ENCODE results near the gene DOK6.
"Not testable (repeated sequence)": the region's sequence is repeated elsewhere in the genome, so short reads cannot be mapped to it uniquely, and the experiment has no call there.

The DOK6 gene

DNA sequence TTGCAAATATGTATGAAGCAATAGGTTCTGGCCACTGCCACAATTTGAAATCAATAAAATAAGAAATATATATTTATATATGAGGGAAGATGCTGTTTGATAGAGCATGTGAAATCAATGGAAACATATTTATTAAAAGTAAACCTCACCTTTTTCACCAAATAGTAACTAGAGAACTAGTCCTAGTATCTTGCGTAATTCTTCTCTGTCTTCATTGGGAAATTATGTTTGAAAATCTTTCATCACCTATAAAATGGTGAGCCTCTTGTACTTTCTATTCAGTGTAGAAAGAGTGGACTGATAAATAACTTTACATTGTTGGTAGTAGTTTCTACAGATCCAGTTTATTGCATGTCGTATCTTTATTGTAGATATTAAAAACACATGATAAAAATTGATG, 444.0 kb downstream of the DOK6 start:
- Histone ChIP-seq H3K9me3 (ENCODE audit: control insufficient read depth, low read length) (no peaks in the 10 kb centered on the region), H3K27me3 (replicated peaks; ENCODE audit: control insufficient read depth, insufficient read depth, low read length, poor library complexity, severe bottlenecking) (no peaks in the 10 kb centered on the region), H3K36me3 (ENCODE audit: control insufficient read depth, insufficient read depth, low read length) (no peaks in the 10 kb centered on the region), H3K4me1 (ENCODE audit: control insufficient read depth, insufficient read depth, low read length, poor library complexity, severe bottlenecking) (no peaks in the 10 kb centered on the region), H3K27ac (ENCODE audit: insufficient read depth, low read length, poor library complexity, severe bottlenecking) (no peak overlapping the region), H3K4me3 (ENCODE audit: insufficient read depth, low read depth, low read length, poor library complexity, severe bottlenecking) (no peak overlapping the region)
- DNase-seq = no peak

DNA sequence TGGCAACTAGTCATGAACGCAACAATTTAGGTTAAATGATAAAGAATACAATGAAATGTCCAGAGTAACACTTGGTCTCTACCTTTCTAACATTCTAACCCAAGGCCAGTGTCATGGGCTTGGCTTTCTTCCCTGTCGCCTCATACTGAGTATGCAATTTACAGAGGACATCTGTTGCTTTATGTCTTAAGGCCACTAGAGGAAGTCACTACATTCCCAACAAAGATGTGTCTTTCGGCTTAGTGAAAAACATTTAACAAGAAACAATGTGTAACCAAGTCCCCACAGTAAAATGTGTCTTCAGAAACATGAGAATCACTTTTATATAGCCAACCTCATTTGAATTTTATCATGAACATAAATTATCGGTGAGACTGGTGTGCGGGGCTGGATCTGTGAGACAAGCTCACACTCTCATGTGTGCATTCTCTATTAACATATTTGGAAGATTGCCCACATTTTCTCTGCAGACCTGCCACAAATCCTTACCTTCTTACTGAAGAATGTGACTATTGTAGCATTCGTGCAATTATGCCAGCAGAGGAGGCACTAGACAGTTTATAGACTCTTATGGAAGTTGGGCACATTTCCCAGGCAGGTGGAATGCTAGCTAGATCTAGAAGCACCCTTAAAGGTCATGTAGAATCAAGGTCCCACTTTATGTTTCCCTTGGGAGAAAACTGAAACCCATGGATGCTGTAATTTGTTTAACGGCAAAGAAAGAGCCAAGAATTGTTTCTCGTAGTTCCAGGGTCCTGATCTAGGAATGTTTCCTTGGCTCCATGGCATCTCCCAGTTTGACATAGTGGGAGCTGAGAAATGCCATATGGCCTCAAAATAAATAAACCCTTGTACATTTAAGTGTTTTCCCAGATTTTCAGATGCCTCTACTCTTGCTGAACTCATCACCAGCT, 445.2 kb downstream of the DOK6 start:
- H3K4me1 ChIP-seq (ENCODE audit: control insufficient read depth, insufficient read depth, low read length, poor library complexity, severe bottlenecking) = no peaks in the 10 kb centered on the region
- H3K27ac ChIP-seq (ENCODE audit: insufficient read depth, low read length, poor library complexity, severe bottlenecking) = no peak overlapping the region
- no peaks in the 10 kb centered on the region for H3K36me3 ChIP-seq (ENCODE audit: control insufficient read depth, insufficient read depth, low read length)
- DNase-seq = no peak
- H3K9me3 ChIP-seq (ENCODE audit: control insufficient read depth, low read length) = no peaks in the 10 kb centered on the region
- H3K4me3 ChIP-seq (ENCODE audit: insufficient read depth, low read depth, low read length, poor library complexity, severe bottlenecking) = no peak overlapping the region
- H3K27me3 ChIP-seq (replicated peaks; ENCODE audit: control insufficient read depth, insufficient read depth, low read length, poor library complexity, severe bottlenecking) = no peaks in the 10 kb centered on the region

DNA sequence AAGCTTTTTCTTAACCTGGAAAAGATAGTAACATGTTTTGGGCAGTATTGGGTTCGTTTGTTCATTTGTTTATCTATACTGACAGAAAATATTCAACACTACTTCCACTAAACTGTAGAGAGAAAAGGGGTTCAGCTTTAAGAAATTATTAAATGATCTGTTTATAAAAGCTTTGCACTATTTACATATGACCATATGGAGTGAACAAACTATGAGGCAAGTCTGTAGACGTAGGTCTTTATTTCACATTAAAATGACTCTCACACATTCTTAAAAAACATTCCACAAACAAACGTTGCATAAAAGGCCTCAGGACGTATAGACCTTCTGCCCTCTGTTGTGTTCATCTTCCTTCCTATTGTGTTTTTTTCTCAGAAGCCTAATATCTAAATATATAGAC, 452.4 kb downstream of the DOK6 start:
- Histone ChIP-seq H3K36me3 (ENCODE audit: control insufficient read depth, insufficient read depth, low read length) (peaks cover 6% of the 10 kb centered on the region), H3K27me3 (replicated peaks; ENCODE audit: control insufficient read depth, insufficient read depth, low read length, poor library complexity, severe bottlenecking) (no peaks in the 10 kb centered on the region), H3K4me1 (ENCODE audit: control insufficient read depth, insufficient read depth, low read length, poor library complexity, severe bottlenecking) (no peaks in the 10 kb centered on the region), H3K9me3 (ENCODE audit: control insufficient read depth, low read length) (no peaks in the 10 kb centered on the region), H3K27ac (ENCODE audit: insufficient read depth, low read length, poor library complexity, severe bottlenecking) (no peak overlapping the region), H3K4me3 (ENCODE audit: insufficient read depth, low read depth, low read length, poor library complexity, severe bottlenecking) (no peak overlapping the region)
- DNase-seq = no peak

DNA sequence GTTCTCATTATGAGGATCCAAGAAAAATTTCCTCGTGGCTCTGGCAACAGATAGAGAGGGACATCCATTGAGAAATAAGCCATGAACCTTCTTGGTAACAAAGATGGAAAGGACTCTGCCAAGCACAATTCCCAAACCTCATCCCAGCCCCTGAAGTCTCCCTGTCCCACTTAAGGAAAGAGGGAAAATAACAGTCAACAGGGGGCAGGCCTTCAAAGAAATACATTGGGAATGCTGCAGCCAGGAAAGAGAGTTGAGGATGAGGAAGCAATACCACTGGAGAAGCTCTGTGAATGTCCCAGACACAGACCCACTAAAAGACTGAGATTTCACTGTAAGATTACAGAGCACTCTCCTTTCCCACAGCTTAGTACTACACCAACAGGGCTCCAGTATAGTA, 453.8 kb downstream of the DOK6 start:
- no peak for DNase-seq
- no peaks in the 10 kb centered on the region for H3K4me1 ChIP-seq (ENCODE audit: control insufficient read depth, insufficient read depth, low read length, poor library complexity, severe bottlenecking)
- no peaks in the 10 kb centered on the region for H3K27me3 ChIP-seq (replicated peaks; ENCODE audit: control insufficient read depth, insufficient read depth, low read length, poor library complexity, severe bottlenecking)
- no peaks in the 10 kb centered on the region for H3K9me3 ChIP-seq (ENCODE audit: control insufficient read depth, low read length)
- no peak overlapping the region for H3K4me3 ChIP-seq (ENCODE audit: insufficient read depth, low read depth, low read length, poor library complexity, severe bottlenecking)
- no peak overlapping the region for H3K27ac ChIP-seq (ENCODE audit: insufficient read depth, low read length, poor library complexity, severe bottlenecking)
- H3K36me3 ChIP-seq (ENCODE audit: control insufficient read depth, insufficient read depth, low read length) = peaks cover 6% of the 10 kb centered on the region

DNA sequence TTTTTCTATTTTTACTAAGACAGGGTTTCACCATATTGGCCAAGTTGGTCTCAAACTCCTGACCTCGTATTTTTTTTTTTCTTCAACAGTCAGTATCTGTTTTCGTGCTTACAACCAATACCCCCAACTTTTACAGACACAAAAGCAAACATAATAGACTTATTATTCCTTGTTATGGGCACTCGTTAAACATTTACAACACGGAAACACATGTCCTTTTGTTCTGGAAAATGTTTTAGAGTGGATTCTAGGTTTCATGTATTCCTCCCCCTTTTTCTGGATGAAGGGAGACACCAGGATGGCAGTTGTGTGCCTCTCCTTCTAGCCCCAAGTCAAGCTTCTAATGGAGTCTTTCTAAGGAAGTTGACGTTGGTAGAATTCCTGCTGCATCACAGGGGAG, 458.2 kb downstream of the DOK6 start:
- Histone ChIP-seq H3K36me3 (ENCODE audit: control insufficient read depth, insufficient read depth, low read length) (peaks cover 12% of the 10 kb centered on the region), H3K9me3 (ENCODE audit: control insufficient read depth, low read length) (no peaks in the 10 kb centered on the region)

DNA sequence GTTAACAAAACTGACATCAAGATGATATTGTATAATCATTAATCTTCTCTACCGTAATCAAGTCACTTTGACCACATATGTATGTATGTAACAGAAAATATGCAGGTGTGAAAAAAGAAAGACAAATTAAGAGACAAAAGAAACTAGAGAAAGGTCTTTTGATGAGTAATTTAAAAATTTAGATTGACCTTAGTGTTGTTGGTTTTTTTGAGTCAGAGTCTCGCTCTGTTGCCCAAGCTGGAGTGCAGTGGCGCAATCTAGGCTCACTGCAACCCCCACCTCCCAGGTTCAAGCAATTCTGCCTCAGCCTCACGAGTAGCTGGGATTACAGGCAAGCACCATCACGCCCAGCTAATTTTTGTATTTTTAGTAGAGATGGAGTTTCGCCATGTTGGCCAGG, 464.1 kb downstream of the DOK6 start:
- H3K4me3 ChIP-seq (ENCODE audit: insufficient read depth, low read depth, low read length, poor library complexity, severe bottlenecking); H3K4me1 ChIP-seq (ENCODE audit: control insufficient read depth, insufficient read depth, low read length, poor library complexity, severe bottlenecking); H3K9me3 ChIP-seq (ENCODE audit: control insufficient read depth, low read length); DNase-seq; H3K27me3 ChIP-seq (replicated peaks; ENCODE audit: control insufficient read depth, insufficient read depth, low read length, poor library complexity, severe bottlenecking); H3K27ac ChIP-seq (ENCODE audit: insufficient read depth, low read length, poor library complexity, severe bottlenecking): not testable (repeated sequence)
- peaks cover 27% of the 10 kb centered on the region for H3K36me3 ChIP-seq (ENCODE audit: control insufficient read depth, insufficient read depth, low read length)

More for the DNA sequence above, 458.2 kb downstream of the DOK6 start:
- H3K4me1 ChIP-seq (ENCODE audit: control insufficient read depth, insufficient read depth, low read length, poor library complexity, severe bottlenecking) = no peaks in the 10 kb centered on the region
- H3K27ac ChIP-seq (ENCODE audit: insufficient read depth, low read length, poor library complexity, severe bottlenecking) = no peak overlapping the region
- no peak overlapping the region for H3K4me3 ChIP-seq (ENCODE audit: insufficient read depth, low read depth, low read length, poor library complexity, severe bottlenecking)
- no peak for DNase-seq
- H3K27me3 ChIP-seq (replicated peaks; ENCODE audit: control insufficient read depth, insufficient read depth, low read length, poor library complexity, severe bottlenecking) = no peaks in the 10 kb centered on the region

DNA sequence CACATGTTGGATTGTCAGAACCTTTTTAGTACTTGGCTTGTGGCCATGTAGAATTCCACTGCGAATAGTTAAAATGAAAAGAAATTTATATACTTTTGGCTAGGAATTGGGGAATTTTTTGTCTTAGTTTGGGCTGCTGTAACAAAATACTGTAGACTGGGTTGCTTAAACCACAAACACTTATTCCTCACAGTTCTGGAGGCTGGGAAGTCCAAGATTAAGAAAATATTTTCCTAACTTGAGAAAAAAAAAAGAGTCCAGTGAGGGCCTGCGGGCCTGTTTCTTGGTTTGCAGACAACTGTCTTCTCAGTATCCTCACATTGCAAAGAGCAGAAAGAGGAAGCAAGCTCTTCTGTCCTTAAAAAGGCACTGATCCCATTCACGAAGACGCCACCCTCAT, 465.1 kb downstream of the DOK6 start:
- Histone ChIP-seq H3K4me1 (ENCODE audit: control insufficient read depth, insufficient read depth, low read length, poor library complexity, severe bottlenecking) (no peaks in the 10 kb centered on the region), H3K27me3 (replicated peaks; ENCODE audit: control insufficient read depth, insufficient read depth, low read length, poor library complexity, severe bottlenecking) (no peaks in the 10 kb centered on the region), H3K36me3 (ENCODE audit: control insufficient read depth, insufficient read depth, low read length) (peaks cover 25% of the 10 kb centered on the region), H3K9me3 (ENCODE audit: control insufficient read depth, low read length) (no peaks in the 10 kb centered on the region), H3K27ac (ENCODE audit: insufficient read depth, low read length, poor library complexity, severe bottlenecking) (no peak overlapping the region), H3K4me3 (ENCODE audit: insufficient read depth, low read depth, low read length, poor library complexity, severe bottlenecking) (no peak overlapping the region)
- no peak for DNase-seq

DNA sequence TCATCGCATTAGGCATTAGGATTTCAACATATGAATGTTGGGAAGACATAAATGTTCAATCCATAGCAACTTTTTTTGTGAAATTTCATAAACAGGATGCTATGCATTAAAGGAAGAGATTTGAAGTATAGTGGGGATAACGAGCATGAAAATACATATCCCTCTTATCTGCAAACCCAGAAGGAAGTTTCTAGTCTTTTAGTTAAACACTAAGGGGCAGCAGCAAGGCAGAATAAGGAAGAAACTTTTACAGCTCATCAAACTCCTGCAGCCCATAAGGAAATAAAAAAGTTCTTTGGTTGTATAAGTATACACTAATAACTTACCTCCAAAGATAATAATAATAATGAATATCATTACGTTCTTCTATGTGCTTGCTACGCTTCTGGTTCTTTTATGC, 465.5 kb downstream of the DOK6 start:
- Histone ChIP-seq H3K36me3 (ENCODE audit: control insufficient read depth, insufficient read depth, low read length) (peaks cover 29% of the 10 kb centered on the region), H3K27ac (ENCODE audit: insufficient read depth, low read length, poor library complexity, severe bottlenecking) (no peak overlapping the region), H3K27me3 (replicated peaks; ENCODE audit: control insufficient read depth, insufficient read depth, low read length, poor library complexity, severe bottlenecking) (no peaks in the 10 kb centered on the region), H3K4me3 (ENCODE audit: insufficient read depth, low read depth, low read length, poor library complexity, severe bottlenecking) (no peak overlapping the region), H3K9me3 (ENCODE audit: control insufficient read depth, low read length) (no peaks in the 10 kb centered on the region), H3K4me1 (ENCODE audit: control insufficient read depth, insufficient read depth, low read length, poor library complexity, severe bottlenecking) (no peaks in the 10 kb centered on the region)
- DNase-seq = no peak

DNA sequence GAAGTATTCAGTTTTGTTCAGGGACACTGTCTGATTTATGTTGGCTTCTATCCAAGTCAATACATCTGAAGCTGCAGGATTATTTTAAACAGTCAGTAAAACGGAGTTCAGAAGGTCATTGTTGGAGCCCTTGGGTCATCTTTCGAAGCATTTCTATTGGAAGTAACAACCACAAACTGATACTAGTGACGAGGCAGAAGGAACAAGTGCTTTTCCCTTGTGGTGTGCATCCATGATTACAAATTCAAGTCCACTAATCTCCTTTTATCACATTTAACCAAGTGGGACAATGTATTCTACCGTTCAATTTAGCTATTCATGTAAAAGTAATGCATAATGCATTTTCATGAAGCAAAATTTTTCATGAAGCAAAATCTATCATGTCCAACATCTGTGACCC, 470.0 kb downstream of the DOK6 start:
- Histone ChIP-seq H3K27me3 (replicated peaks; ENCODE audit: control insufficient read depth, insufficient read depth, low read length, poor library complexity, severe bottlenecking) (no peaks in the 10 kb centered on the region), H3K4me3 (ENCODE audit: insufficient read depth, low read depth, low read length, poor library complexity, severe bottlenecking) (no peak overlapping the region), H3K9me3 (ENCODE audit: control insufficient read depth, low read length) (no peaks in the 10 kb centered on the region), H3K4me1 (ENCODE audit: control insufficient read depth, insufficient read depth, low read length, poor library complexity, severe bottlenecking) (no peaks in the 10 kb centered on the region), H3K36me3 (ENCODE audit: control insufficient read depth, insufficient read depth, low read length) (peaks cover 39% of the 10 kb centered on the region), H3K27ac (ENCODE audit: insufficient read depth, low read length, poor library complexity, severe bottlenecking) (no peak overlapping the region)
- DNase-seq = no peak

DNA sequence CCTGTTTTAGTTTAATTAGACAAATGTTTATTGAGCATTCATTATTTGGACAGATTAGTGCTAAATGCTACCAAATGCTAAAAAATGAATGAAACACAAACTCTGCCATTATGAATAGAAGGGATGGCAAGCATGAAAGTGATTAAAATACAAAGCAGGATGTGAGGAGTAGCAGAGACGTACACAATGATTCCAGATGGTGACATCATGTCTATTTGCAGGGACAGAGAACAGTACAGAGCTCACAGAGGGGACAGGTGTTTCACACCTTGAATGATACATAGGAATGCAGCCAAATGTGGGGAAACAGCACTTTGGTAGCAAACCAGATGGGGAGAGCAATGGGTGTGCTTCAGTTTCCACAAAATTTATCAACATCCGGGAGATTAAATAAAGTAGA, 470.7 kb downstream of the DOK6 start:
- Histone ChIP-seq H3K27ac (ENCODE audit: insufficient read depth, low read length, poor library complexity, severe bottlenecking) (no peak overlapping the region), H3K36me3 (ENCODE audit: control insufficient read depth, insufficient read depth, low read length) (peaks cover 35% of the 10 kb centered on the region), H3K4me3 (ENCODE audit: insufficient read depth, low read depth, low read length, poor library complexity, severe bottlenecking) (no peak overlapping the region), H3K4me1 (ENCODE audit: control insufficient read depth, insufficient read depth, low read length, poor library complexity, severe bottlenecking) (no peaks in the 10 kb centered on the region), H3K27me3 (replicated peaks; ENCODE audit: control insufficient read depth, insufficient read depth, low read length, poor library complexity, severe bottlenecking) (no peaks in the 10 kb centered on the region), H3K9me3 (ENCODE audit: control insufficient read depth, low read length) (no peaks in the 10 kb centered on the region)
- DNase-seq = no peak
